ENCODE results near the gene DIPK1C. TPM values are rescaled to one million over a fixed set of nuclear protein-coding genes. Genes with fewer than 3 reads are reported as not detected.
A peak's percentile ranks its signal among the peaks of the same experiment; 100 is the strongest.

The DIPK1C gene
- total and polyA plus RNA-seq, 11 donors, result 1.3 to 14.2 (median 6.3) TPM

- H3K36me3 ChIP-seq, result peaks cover 0 to 18% (median 11%) of the 10 kb centered on the region in 9 donors
- H3K27ac ChIP-seq, result peak overlapping the region; percentile 79 to 97 (median 94)
- peak in 5 of 12 donors; percentile 19 to 39 (median 22) for TF ChIP-seq CTCF (IDR thresholded peaks at IDR 0.05)
- TF ChIP-seq POLR2A (IDR thresholded peaks at IDR 0.05), result no peak
- WGBS, 4 donors, result 3 to 5% (median 3%) methylated on average over 26 to 48 of the region's 48 CpGs
- DNase-seq (peak; percentile 65 to 84 (median 76)), ATAC-seq (peak in 3 of 4 donors; percentile 11 to 63 (median 58))
- peak overlapping the region; percentile 64 to 99 (median 90) for H3K4me3 ChIP-seq
- H3K4me1 ChIP-seq, result peaks cover 0 to 48% (median 25%) of the 10 kb centered on the region in 12 donors
- no peaks in the 10 kb centered on the region for H3K27me3 ChIP-seq
- intact Hi-C loops (cut with DNase I), result loop anchor here in 8 of 10 donors (1.0 to 10.0 kb wide), 7 partner anchors 49 to 2001 kb away; partner anchors contain the start of genes ZNF407 (in 4 of the 8) and ZNF516 (in 1 of the 8)
- peaks cover 0 to 4% (median 0%) of the 10 kb centered on the region in 12 donors for H3K9me3 ChIP-seq
Measured at GRCh38 chr18:74496508-74497323, 39.6 kb upstream of the DIPK1C start.

GRCh38 chr18:74495581-74496507 lies 38.7 kb upstream of the DIPK1C start, which contains the start of gene CNDP2:
Gene CNDP2, plus strand, starts transcription at chr18:74496363. Its CDS starts 3,611 bp downstream, at chr18:74499974.
- no peaks in the 10 kb centered on the region for H3K27me3 ChIP-seq
- peaks cover 0 to 9% (median 3%) of the 10 kb centered on the region in 9 donors for H3K36me3 ChIP-seq
- WGBS, 4 donors, result 0 to 1% (median 1%) methylated on average over 54 to 71 of the region's 71 CpGs
- intact Hi-C loops (cut with DNase I), result loop anchor here in 9 of 10 donors (1.0 to 10.0 kb wide), 7 partner anchors 51 to 2001 kb away; partner anchors contain the start of genes ZNF407 (in 4 of the 9) and ZNF516 (in 1 of the 9)
- peaks cover 0 to 4% (median 0%) of the 10 kb centered on the region in 12 donors for H3K9me3 ChIP-seq
- H3K4me1 ChIP-seq, result peaks cover 0 to 42% (median 25%) of the 10 kb centered on the region in 12 donors
- peak within 1 kb of the TSS; percentile 79 to 97 (median 94) for H3K27ac ChIP-seq
- H3K4me3 ChIP-seq, result peak within 1 kb of the TSS; percentile 64 to 99 (median 90)
- TF ChIP-seq CTCF (IDR thresholded peaks at IDR 0.05), result no peak
- peak in 1 of 2 donors; percentile 81 for TF ChIP-seq POLR2A (IDR thresholded peaks at IDR 0.05)
- ATAC-seq, result peak; percentile 96 to 97 (median 96)
- DNase-seq, result peak; percentile 100

- no peaks in the 10 kb centered on the region for H3K27me3 ChIP-seq
- peaks cover 0 to 34% (median 20%) of the 10 kb centered on the region in 12 donors for H3K4me1 ChIP-seq
- H3K9me3 ChIP-seq, result peaks cover 0 to 4% (median 0%) of the 10 kb centered on the region in 12 donors
- intact Hi-C loops (cut with DNase I), result loop anchor here (2.0 to 10.0 kb wide), 6 partner anchors 37 to 300 kb away; partner anchors contain the start of gene DIPK1C (in 1 of the 10)
- 60 to 83% (median 74%) methylated on average over 1 of the region's 1 CpG for WGBS, 4 donors
- H3K4me3 ChIP-seq, result no peak overlapping the region
- H3K27ac ChIP-seq, result peak overlapping the region in 1 of 12 donors; percentile 33
- DNase-seq (no peak), ATAC-seq (no peak)
- TF ChIP-seq POLR2A (IDR thresholded peaks at IDR 0.05) (no peak), CTCF (IDR thresholded peaks at IDR 0.05) (no peak)
- peaks cover 0 to 6% (median 0%) of the 10 kb centered on the region in 9 donors for H3K36me3 ChIP-seq
Measured at GRCh38 chr18:74494514-74494913, 37.4 kb upstream of the DIPK1C start.
